ENCODE data around the gene TTBK1. TPM values are rescaled to one million over a fixed set of nuclear protein-coding genes. Genes with fewer than 3 reads are reported as not detected.

Gene TTBK1
- total and polyA plus RNA-seq, 2 donors (not counting 1 experiment from before 2014, with no cell fraction given), result 0.07 TPM; not detected in 1

DNA sequence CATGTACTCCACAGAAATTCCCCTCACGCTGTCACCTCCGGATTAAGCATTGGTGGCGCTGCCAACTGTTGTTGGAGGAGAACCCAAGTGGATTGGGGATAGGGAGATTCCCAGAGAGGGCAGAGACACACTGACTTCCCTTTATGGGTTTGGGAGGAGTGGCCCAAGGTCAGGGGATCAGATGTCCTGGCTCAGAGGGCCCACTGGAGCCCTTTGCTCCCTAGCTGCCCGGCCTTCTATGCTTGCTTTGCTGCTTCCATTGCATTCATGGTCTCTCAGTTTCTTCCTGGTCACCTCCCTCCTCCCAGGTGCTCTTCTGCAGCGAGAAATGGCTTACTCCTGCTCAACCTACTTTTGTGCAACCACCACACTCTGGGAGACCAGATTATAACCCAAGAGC is 46.9 kb upstream of the TTBK1 start:
- Histone ChIP-seq H4K20me1 (ENCODE audit: control insufficient read depth, insufficient read depth, low read length, poor library complexity, severe bottlenecking) (no peaks in the 10 kb centered on the region), H3K27ac (ENCODE audit: low read length in 2 of 2) (no peak overlapping the region), H3K9ac (ENCODE audit: low read length) (no peak overlapping the region), H2AFZ (ENCODE audit: insufficient read depth, low read depth, low read length, poor library complexity, severe bottlenecking) (no peak overlapping the region), H3K79me2 (ENCODE audit: control insufficient read depth, insufficient read depth, low read length) (peaks cover 11% of the 10 kb centered on the region), H3K27me3 (replicated peaks in 1 of 4; ENCODE audit: control extremely low read depth in 1 of 4, control insufficient read depth in 3 of 4, insufficient read depth in 4 of 4, low read length in 3 of 4) (no peaks in the 10 kb centered on the region), H3K4me2 (replicated peaks; ENCODE audit: low read depth, low read length, poor library complexity, severe bottlenecking) (no peak overlapping the region), H3K9me3 (ENCODE audit: control extremely low read depth in 1 of 3, control insufficient read depth in 2 of 3, insufficient read depth in 1 of 3, low read length in 2 of 3) (no peaks in the 10 kb centered on the region), H3K4me1 (ENCODE audit: control insufficient read depth in 2 of 2, insufficient read depth in 2 of 2, low read length in 2 of 2) (no peaks in the 10 kb centered on the region), H3K4me3 (ENCODE audit: control extremely low read depth in 1 of 5, extremely low read depth in 1 of 5, insufficient read depth in 1 of 5, low read depth in 2 of 5, low read length in 4 of 5) (no peak overlapping the region), H3K36me3 (replicated peaks in 1 of 2; ENCODE audit: control extremely low read depth in 1 of 2, control insufficient read depth in 1 of 2, extremely low read depth in 1 of 2, insufficient read depth in 2 of 2, low read length in 1 of 2) (peaks cover 0 to 63% of the 10 kb centered on the region in 2 experiments)
- no peak for ATAC-seq (ENCODE audit: low read depth)
- H3K4me1 Mint-ChIP-seq, result no peaks in the 10 kb centered on the region
- intact Hi-C loops (cut with micrococcal nuclease), result no loop called here
- no peak for DNase-seq
- 100% methylated on average over 3 of the region's 5 CpGs for WGBS (ENCODE audit: insufficient coverage)
- H3K27ac Mint-ChIP-seq, result no peak overlapping the region
- ChIA-PET POLR2A (no interaction called here), CTCF (interaction anchor here (1.3 kb wide), 1 partner anchor 310 kb away, joined by 4 read pairs; no protein-coding TSS in a partner anchor)
- no peaks in the 10 kb centered on the region for H3K9me3 Mint-ChIP-seq (ENCODE audit: insufficient read depth)
- H3K4me3 Mint-ChIP-seq, result no peak overlapping the region
- no peak for TF ChIP-seq EZH2 (IDR thresholded peaks at IDR 0.05; ENCODE audit: borderline replicate concordance, insufficient read depth, low read depth, low read length, poor library complexity, severe bottlenecking)
- TF ChIP-seq, protein P1, sequence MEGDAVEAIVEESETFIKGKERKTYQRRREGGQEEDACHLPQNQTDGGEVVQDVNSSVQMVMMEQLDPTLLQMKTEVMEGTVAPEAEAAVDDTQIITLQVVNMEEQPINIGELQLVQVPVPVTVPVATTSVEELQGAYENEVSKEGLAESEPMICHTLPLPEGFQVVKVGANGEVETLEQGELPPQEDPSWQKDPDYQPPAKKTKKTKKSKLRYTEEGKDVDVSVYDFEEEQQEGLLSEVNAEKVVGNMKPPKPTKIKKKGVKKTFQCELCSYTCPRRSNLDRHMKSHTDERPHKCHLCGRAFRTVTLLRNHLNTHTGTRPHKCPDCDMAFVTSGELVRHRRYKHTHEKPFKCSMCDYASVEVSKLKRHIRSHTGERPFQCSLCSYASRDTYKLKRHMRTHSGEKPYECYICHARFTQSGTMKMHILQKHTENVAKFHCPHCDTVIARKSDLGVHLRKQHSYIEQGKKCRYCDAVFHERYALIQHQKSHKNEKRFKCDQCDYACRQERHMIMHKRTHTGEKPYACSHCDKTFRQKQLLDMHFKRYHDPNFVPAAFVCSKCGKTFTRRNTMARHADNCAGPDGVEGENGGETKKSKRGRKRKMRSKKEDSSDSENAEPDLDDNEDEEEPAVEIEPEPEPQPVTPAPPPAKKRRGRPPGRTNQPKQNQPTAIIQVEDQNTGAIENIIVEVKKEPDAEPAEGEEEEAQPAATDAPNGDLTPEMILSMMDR (IDR thresholded peaks at IDR 0.05), result no peak
- H3K27me3 Mint-ChIP-seq, result no peaks in the 10 kb centered on the region

- Histone ChIP-seq H3K36me3 (replicated peaks in 1 of 2; ENCODE audit: control extremely low read depth in 1 of 2, control insufficient read depth in 1 of 2, extremely low read depth in 1 of 2, insufficient read depth in 2 of 2, low read length in 1 of 2) (peaks cover 0 to 58% of the 10 kb centered on the region in 2 experiments), H3K4me2 (replicated peaks; ENCODE audit: low read depth, low read length, poor library complexity, severe bottlenecking) (no peak overlapping the region), H3K9me3 (ENCODE audit: control extremely low read depth in 1 of 3, control insufficient read depth in 2 of 3, insufficient read depth in 1 of 3, low read length in 2 of 3) (no peaks in the 10 kb centered on the region), H3K79me2 (ENCODE audit: control insufficient read depth, insufficient read depth, low read length) (no peaks in the 10 kb centered on the region), H3K27me3 (replicated peaks in 1 of 4; ENCODE audit: control extremely low read depth in 1 of 4, control insufficient read depth in 3 of 4, insufficient read depth in 4 of 4, low read length in 3 of 4) (no peaks in the 10 kb centered on the region), H3K9ac (ENCODE audit: low read length) (no peak overlapping the region), H4K20me1 (ENCODE audit: control insufficient read depth, insufficient read depth, low read length, poor library complexity, severe bottlenecking) (no peaks in the 10 kb centered on the region), H3K27ac (ENCODE audit: low read length in 2 of 2) (no peak overlapping the region), H2AFZ (ENCODE audit: insufficient read depth, low read depth, low read length, poor library complexity, severe bottlenecking) (no peak overlapping the region), H3K4me3 (ENCODE audit: control extremely low read depth in 1 of 5, extremely low read depth in 1 of 5, insufficient read depth in 1 of 5, low read depth in 2 of 5, low read length in 4 of 5) (no peak overlapping the region), H3K4me1 (ENCODE audit: control insufficient read depth in 2 of 2, insufficient read depth in 2 of 2, low read length in 2 of 2) (no peaks in the 10 kb centered on the region)
- intact Hi-C loops (cut with micrococcal nuclease), result no loop called here
- no peaks in the 10 kb centered on the region for H3K9me3 Mint-ChIP-seq (ENCODE audit: insufficient read depth)
- no peaks in the 10 kb centered on the region for H3K27me3 Mint-ChIP-seq
- H3K27ac Mint-ChIP-seq, result no peak overlapping the region
- H3K4me3 Mint-ChIP-seq, result no peak overlapping the region
- WGBS (ENCODE audit: insufficient coverage), result 100% methylated on average over 6 of the region's 6 CpGs
- POLR2A ChIA-PET, result no interaction called here
- CTCF ChIA-PET, result no interaction called here
- no peaks in the 10 kb centered on the region for H3K4me1 Mint-ChIP-seq
- ATAC-seq (ENCODE audit: low read depth) (no peak), DNase-seq (no peak)
- TF ChIP-seq, protein P1 (IDR thresholded peaks at IDR 0.05), result no peak
- TF ChIP-seq EZH2 (IDR thresholded peaks at IDR 0.05; ENCODE audit: borderline replicate concordance, insufficient read depth, low read depth, low read length, poor library complexity, severe bottlenecking), result no peak
Observed at GRCh38 chr6:43199912-43200311, 43.4 kb upstream of the TTBK1 start.

Measured in B cell (primary cell).